ENCODE measurements around the gene SPAAR. TPM values are rescaled to one million over a fixed set of nuclear protein-coding genes. Genes with fewer than 3 reads are reported as not detected.

SPAAR gene
- total RNA-seq, 4 donors from 2014 or later: 0.49 to 1.3 (median 1.1) TPM; not detected in 1

DNA sequence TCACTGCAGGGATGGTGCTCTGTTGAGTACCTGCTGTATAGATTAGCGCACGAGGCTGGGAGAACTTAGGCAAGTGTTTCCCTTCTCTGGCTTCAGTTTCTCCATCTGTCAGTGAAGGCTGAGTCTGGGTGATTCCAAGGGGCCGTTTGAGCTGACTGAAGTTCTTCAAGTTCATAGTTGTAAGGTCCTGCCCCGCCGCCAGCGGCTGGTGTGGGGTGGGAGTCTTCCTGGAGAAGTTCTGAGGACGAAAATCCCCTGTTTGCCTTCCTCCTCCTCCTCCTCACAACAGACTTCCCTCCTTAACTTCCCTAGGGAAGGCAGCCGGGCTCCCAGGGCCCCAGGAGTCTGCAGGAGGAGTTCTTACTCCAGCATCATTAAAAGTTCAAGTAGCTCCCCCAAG lies 5.0 kb upstream of the SPAAR start:
- peaks cover 3% of the 10 kb centered on the region for H3K27me3 ChIP-seq
- no peak for DNase-seq (ENCODE audit: low spot score in 2 of 2)
- TF ChIP-seq, protein P1, sequence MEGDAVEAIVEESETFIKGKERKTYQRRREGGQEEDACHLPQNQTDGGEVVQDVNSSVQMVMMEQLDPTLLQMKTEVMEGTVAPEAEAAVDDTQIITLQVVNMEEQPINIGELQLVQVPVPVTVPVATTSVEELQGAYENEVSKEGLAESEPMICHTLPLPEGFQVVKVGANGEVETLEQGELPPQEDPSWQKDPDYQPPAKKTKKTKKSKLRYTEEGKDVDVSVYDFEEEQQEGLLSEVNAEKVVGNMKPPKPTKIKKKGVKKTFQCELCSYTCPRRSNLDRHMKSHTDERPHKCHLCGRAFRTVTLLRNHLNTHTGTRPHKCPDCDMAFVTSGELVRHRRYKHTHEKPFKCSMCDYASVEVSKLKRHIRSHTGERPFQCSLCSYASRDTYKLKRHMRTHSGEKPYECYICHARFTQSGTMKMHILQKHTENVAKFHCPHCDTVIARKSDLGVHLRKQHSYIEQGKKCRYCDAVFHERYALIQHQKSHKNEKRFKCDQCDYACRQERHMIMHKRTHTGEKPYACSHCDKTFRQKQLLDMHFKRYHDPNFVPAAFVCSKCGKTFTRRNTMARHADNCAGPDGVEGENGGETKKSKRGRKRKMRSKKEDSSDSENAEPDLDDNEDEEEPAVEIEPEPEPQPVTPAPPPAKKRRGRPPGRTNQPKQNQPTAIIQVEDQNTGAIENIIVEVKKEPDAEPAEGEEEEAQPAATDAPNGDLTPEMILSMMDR (IDR thresholded peaks at IDR 0.05): no peak
- TF ChIP-seq POLR2AphosphoS5 (IDR thresholded peaks at IDR 0.05) (no peak), EP300 (IDR thresholded peaks at IDR 0.05) (no peak), POLR2A (IDR thresholded peaks at IDR 0.05) (no peak)
- no peak overlapping the region for H3K4me3 ChIP-seq
- H3K4me1 ChIP-seq: peaks cover 57% of the 10 kb centered on the region
- no peaks in the 10 kb centered on the region for H3K9me3 ChIP-seq
- WGBS: 83% methylated on average over 8 of the region's 8 CpGs
- no peak overlapping the region for H3K27ac ChIP-seq
- no peaks in the 10 kb centered on the region for H3K36me3 ChIP-seq

DNA sequence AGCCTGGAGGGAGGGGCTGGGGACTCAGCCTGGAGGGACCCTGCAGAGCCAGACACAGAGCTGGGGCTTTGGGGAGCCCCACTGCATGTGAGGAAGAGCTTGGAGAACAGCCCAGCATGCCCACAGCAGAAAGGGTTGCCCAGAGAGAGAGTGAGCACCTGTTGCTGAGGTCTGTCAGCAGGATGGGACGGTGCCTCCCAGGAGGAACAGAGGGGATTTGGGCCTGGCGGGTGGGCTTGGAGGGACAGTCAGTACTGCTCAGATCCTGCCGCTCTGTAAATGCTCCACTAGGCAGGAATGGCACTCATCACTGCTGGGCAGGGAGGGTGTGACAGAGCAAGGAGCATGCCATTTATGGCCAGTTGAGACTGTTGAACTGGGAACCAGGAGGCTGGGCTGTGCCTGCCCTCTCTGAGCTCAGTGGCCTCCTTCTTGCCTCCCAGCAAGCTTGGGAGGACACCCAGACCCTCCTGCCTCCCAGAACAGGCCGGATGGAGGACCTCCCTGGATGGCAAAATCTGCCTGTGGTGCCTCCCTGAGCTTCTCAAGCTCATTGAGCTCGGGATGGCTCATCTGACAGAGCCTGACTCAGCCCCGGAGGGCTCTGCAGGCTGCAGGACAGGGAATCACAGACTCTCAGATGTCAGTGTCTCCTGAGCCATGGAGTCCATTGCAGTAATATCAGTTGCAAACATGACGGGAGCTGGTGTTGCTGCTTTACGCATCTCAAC lies 4.1 kb upstream of the SPAAR start:
- H3K27me3 ChIP-seq: peaks cover 3% of the 10 kb centered on the region
- no peaks in the 10 kb centered on the region for H3K36me3 ChIP-seq
- peak overlapping the region; percentile 96 for H3K27ac ChIP-seq
- WGBS: 78% methylated on average over 8 of the region's 8 CpGs
- H3K4me1 ChIP-seq: peaks cover 66% of the 10 kb centered on the region
- no peak for DNase-seq (ENCODE audit: low spot score in 2 of 2)
- no peaks in the 10 kb centered on the region for H3K9me3 ChIP-seq
- no peak for TF ChIP-seq EP300 (IDR thresholded peaks at IDR 0.05)
- TF ChIP-seq POLR2A (IDR thresholded peaks at IDR 0.05): no peak
- TF ChIP-seq, protein P1 (IDR thresholded peaks at IDR 0.05): no peak
- TF ChIP-seq POLR2AphosphoS5 (IDR thresholded peaks at IDR 0.05): no peak
- no peak overlapping the region for H3K4me3 ChIP-seq

DNA sequence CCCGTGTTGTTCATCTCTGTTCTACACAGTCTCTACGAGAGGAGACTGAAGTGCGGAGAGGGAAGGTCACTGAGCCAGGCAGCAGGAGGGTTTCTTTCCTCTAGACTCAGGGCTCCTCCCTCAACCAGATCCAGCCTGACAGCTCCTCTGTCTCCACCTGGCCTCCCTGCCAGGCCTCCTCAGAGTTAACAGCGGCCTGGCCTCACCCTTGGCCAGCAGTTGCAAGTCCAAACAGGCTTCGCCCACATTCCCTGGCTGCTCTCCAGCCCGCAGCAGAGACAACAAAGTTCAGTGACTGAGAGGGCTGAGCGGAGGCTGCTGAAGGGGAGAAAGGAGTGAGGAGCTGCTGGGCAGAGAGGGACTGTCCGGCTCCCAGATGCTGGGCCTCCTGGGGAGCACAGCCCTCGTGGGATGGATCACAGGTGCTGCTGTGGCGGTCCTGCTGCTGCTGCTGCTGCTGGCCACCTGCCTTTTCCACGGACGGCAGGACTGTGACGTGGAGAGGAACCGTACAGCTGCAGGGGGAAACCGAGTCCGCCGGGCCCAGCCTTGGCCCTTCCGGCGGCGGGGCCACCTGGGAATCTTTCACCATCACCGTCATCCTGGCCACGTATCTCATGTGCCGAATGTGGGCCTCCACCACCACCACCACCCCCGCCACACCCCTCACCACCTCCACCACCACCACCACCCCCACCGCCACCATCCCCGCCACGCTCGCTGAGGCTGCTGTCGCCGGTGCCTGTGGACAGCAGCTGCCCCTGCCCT lies 3.2 kb upstream of the SPAAR start, which contains the start of gene HRCT1:
TSS of gene HRCT1 (plus strand) at position 291 of the 768 bp plus-strand sequence. CDS start at position 377, 86 bp downstream.
- Histone ChIP-seq H3K4me3 (peak within 1 kb of the TSS; percentile 41), H3K27ac (peak within 1 kb of the TSS; percentile 96), H3K4me1 (peaks cover 75% of the 10 kb centered on the region), H3K9me3 (no peaks in the 10 kb centered on the region), H3K36me3 (no peaks in the 10 kb centered on the region), H3K27me3 (peaks cover 3% of the 10 kb centered on the region)
- 44% methylated on average over 17 of the region's 30 CpGs for WGBS
- TF ChIP-seq POLR2AphosphoS5 (IDR thresholded peaks at IDR 0.05): peak in 2 of 3 donors; percentile 58 to 89
- TF ChIP-seq, protein P1 (IDR thresholded peaks at IDR 0.05): no peak
- DNase-seq (ENCODE audit: low spot score in 2 of 2): peak; percentile 94 to 96

DNA sequence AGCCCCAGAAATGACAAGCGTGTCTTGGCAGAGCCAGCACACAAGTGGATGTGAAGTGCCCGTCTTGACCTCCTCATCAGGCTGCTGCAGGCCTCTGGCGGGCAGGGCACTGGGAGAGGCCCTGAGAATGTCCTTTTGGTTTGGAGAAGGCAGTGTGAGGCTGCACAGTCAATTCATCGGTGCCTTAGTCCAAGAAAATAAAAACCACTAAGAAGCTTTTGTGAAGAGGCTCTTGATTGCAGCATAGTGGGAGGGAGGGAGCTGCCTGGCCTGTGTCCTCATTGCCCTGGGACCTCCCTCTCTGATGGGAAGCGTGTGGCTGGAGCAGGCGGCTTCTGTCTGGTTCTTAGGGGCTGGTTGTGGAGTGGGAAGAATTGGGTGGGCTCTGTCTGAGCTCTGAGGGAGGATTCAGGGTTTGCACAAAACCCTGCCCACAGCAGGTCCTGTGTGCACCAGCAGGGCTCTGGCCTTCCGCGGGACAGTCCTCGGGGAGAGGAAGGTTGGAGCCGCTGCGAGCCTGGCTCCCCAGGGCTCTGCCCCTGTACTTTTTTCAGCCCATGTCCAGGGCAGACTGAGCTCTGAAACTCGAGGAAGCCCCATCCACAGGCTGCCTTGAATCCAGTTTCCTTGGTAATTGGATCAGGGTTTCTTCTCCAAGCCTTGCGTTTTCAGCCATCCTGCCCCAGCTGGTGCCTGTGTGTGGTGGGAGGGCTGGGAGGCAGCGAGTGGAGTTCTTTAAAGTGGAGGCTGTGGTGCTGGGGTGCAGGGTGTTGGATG lies 2.2 kb upstream of the SPAAR start:
- H3K4me3 ChIP-seq: peak overlapping the region; percentile 41
- H3K27ac ChIP-seq: peak overlapping the region; percentile 96
- peak in 1 of 2 donors; percentile 81 for DNase-seq (ENCODE audit: low spot score in 2 of 2)
- H3K27me3 ChIP-seq: peaks cover 3% of the 10 kb centered on the region
- TF ChIP-seq, protein P1 (IDR thresholded peaks at IDR 0.05): no peak
- TF ChIP-seq POLR2AphosphoS5 (IDR thresholded peaks at IDR 0.05) (peak in 1 of 3 donors; percentile 29), EP300 (IDR thresholded peaks at IDR 0.05) (no peak), POLR2A (IDR thresholded peaks at IDR 0.05) (peak in 1 of 2 donors; percentile 38)
- H3K9me3 ChIP-seq: no peaks in the 10 kb centered on the region
- no peaks in the 10 kb centered on the region for H3K36me3 ChIP-seq
- 40% methylated on average over 12 of the region's 14 CpGs for WGBS
- H3K4me1 ChIP-seq: peaks cover 83% of the 10 kb centered on the region

All from suprapubic skin (tissue), 4 donors.